OCI-LY7 (cell line): Measurements from ENCODE around the gene SERPINA12.

Experiments
- EZH2phosphoT487 ChIP-seq: fragments of 200-600 bp; sonication (generic); IDR thresholded peaks from 2 replicates; pipeline ENCODE4 v1.6.1; 2018; ENCODE audit warnings: low read depth, borderline replicate concordance, mild to moderate bottlenecking, mixed run types, antibody characterized with exemption, low read length, moderate library complexity, mixed read lengths
- TF ChIP-seq, protein P1 (sequence below): fragments of 200-600 bp; sonication (generic); conservative IDR thresholded peaks from 2 replicates; pipeline ENCODE4 v1.5.1; 2014; ENCODE audit warnings: mild to moderate bottlenecking, antibody characterized with exemption, low read length, moderate library complexity, mixed read lengths

DNA sequence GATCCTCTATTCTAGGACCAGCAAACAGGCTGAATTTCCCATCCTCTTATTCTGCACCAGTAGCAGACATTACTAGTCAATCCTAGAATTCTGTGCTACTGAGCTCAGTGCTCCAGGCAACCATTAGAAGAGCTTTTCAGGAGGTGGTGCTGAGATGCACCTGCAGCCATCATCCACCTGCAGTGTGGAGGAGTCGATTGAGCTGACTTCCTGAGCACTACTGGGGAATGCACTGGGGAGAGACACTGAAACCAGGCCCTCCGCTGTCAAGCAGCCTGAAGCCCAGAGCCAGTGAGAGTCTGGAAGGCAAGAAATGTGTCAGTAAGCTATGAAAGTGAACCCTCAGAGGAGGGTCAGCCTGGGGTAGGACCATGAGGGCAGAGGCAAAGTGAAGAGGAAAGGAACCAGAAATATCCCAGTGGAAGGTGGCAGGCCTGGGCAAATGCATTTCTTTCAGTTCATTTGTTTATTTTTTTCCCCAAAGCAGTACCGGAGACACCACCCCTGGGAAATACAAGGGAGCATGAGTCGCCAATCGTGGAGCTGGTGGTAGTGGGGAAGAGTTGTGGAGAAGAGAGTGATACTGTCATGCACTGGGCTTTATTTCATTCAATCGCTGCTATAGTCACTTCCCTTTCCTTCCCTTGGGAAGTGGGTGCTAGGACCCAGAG, 28.9 kb upstream of the SERPINA12 start:
- TF ChIP-seq, protein P1, sequence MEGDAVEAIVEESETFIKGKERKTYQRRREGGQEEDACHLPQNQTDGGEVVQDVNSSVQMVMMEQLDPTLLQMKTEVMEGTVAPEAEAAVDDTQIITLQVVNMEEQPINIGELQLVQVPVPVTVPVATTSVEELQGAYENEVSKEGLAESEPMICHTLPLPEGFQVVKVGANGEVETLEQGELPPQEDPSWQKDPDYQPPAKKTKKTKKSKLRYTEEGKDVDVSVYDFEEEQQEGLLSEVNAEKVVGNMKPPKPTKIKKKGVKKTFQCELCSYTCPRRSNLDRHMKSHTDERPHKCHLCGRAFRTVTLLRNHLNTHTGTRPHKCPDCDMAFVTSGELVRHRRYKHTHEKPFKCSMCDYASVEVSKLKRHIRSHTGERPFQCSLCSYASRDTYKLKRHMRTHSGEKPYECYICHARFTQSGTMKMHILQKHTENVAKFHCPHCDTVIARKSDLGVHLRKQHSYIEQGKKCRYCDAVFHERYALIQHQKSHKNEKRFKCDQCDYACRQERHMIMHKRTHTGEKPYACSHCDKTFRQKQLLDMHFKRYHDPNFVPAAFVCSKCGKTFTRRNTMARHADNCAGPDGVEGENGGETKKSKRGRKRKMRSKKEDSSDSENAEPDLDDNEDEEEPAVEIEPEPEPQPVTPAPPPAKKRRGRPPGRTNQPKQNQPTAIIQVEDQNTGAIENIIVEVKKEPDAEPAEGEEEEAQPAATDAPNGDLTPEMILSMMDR: no peak
- no peak for TF ChIP-seq EZH2phosphoT487
